NK-92 treated with Interleukin-12 subunit alpha and Interleukin-12 subunit beta, amount 100 ng/mL, for 24 hours (cell line): Measurements from ENCODE around the gene HPSE2.

Source experiments
- DNase-seq: peaks from one replicate; lab custom pipeline; 2025; lab: John Stamatoyannopoulos, UW

HPSE2 gene

GRCh38 chr10:98675902-98676301 is 559.8 kb downstream of the HPSE2 start:
- no peak for DNase-seq

GRCh38 chr10:98673171-98673782 is 562.4 kb downstream of the HPSE2 start:
- no peak for DNase-seq

GRCh38 chr10:98667081-98667480 is 568.6 kb downstream of the HPSE2 start:
- no peak for DNase-seq

GRCh38 chr10:98666276-98666675 is 569.4 kb downstream of the HPSE2 start:
- DNase-seq = no peak

GRCh38 chr10:98664329-98665042 is 571.2 kb downstream of the HPSE2 start:
- no peak for DNase-seq

- DNase-seq = no peak
Observed at GRCh38 chr10:98659951-98660350, 575.7 kb downstream of the HPSE2 start.

GRCh38 chr10:98655492-98655891 is 580.2 kb downstream of the HPSE2 start:
- DNase-seq = no peak

GRCh38 chr10:98649170-98649569 is 586.5 kb downstream of the HPSE2 start:
- no peak for DNase-seq

GRCh38 chr10:98646998-98647917 is 588.4 kb downstream of the HPSE2 start:
- DNase-seq = no peak

- no peak for DNase-seq
Observed at GRCh38 chr10:98644466-98644865, 591.2 kb downstream of the HPSE2 start.

GRCh38 chr10:98642281-98642680 is 593.4 kb downstream of the HPSE2 start:
- DNase-seq = no peak

- no peak for DNase-seq
Observed at GRCh38 chr10:98638920-98639319, 596.7 kb downstream of the HPSE2 start.

- no peak for DNase-seq
Observed at GRCh38 chr10:98636921-98637329, 598.7 kb downstream of the HPSE2 start.

- DNase-seq = no peak
Observed at GRCh38 chr10:98632456-98633150, 603.0 kb downstream of the HPSE2 start.

- no peak for DNase-seq
Observed at GRCh38 chr10:98628206-98628605, 607.4 kb downstream of the HPSE2 start.

- DNase-seq = no peak
Observed at GRCh38 chr10:98627711-98628110, 607.9 kb downstream of the HPSE2 start.

- no peak for DNase-seq
Observed at GRCh38 chr10:98624963-98625362, 610.7 kb downstream of the HPSE2 start.

- no peak for DNase-seq
Observed at GRCh38 chr10:98623176-98623575, 612.5 kb downstream of the HPSE2 start.

- no peak for DNase-seq
Observed at GRCh38 chr10:98621630-98622029, 614.0 kb downstream of the HPSE2 start.

- DNase-seq = no peak
Observed at GRCh38 chr10:98620503-98620902, 615.1 kb downstream of the HPSE2 start.

GRCh38 chr10:98619446-98619845 is 616.2 kb downstream of the HPSE2 start:
- DNase-seq = no peak

GRCh38 chr10:98617906-98618520 is 617.6 kb downstream of the HPSE2 start:
- no peak for DNase-seq
